SK-N-SH treated with all-trans-retinoic acid at 6 μM for 48 hours (cell line): ENCODE measurements around the gene CRADD.

ENCODE experiments used
- ARNTL ChIP-seq: fragments of 450-650 bp; formaldehyde crosslinking; IDR thresholded peaks from 2 replicates; pipeline ENCODE4 v1.5.0; 2020; ENCODE audit warnings: low read depth, mild to moderate bottlenecking, moderate library complexity, borderline replicate concordance
- BACH2 ChIP-seq: fragments of 250-450 bp; sonication (Bioruptor Pico); IDR thresholded peaks from 2 replicates; pipeline ENCODE4 v1.9.0; 2021; ENCODE audit warnings: mild to moderate bottlenecking, borderline replicate concordance
- CREB5 ChIP-seq: fragments of 250-450 bp; sonication (Bioruptor Pico); IDR thresholded peaks from 2 replicates; pipeline ENCODE4 v1.5.1; 2020; ENCODE audit warnings: low read depth, mild to moderate bottlenecking, moderate library complexity
- ESRRG ChIP-seq: fragments of 250-450 bp; sonication (Bioruptor Pico); IDR thresholded peaks from 2 replicates; pipeline ENCODE4 v1.6.1; 2021; ENCODE audit warnings: mild to moderate bottlenecking
- ISL1 ChIP-seq: fragments of 250-450 bp; sonication (Bioruptor Pico); IDR thresholded peaks from 2 replicates; pipeline ENCODE4 v2.1.2; 2022; ENCODE audit warnings: mild to moderate bottlenecking, moderate library complexity
- PATZ1 ChIP-seq: fragments of 250-450 bp; sonication (Bioruptor Pico); IDR thresholded peaks from 2 replicates; pipeline ENCODE4 v1.8.0; 2020; ENCODE audit warnings: mild to moderate bottlenecking, moderate library complexity, borderline replicate concordance
- POU6F1 ChIP-seq: fragments of 250-450 bp; sonication (Bioruptor Pico); IDR thresholded peaks from 2 replicates; pipeline ENCODE4 v1.8.0; 2021; ENCODE audit warnings: low read depth, mild to moderate bottlenecking, moderate library complexity, borderline replicate concordance
- RARB ChIP-seq: fragments of 250-450 bp; sonication (Bioruptor Pico); IDR thresholded peaks from 2 replicates; pipeline ENCODE4 v1.8.0; 2021; ENCODE audit warnings: mild to moderate bottlenecking, moderate library complexity
- SNAI2 ChIP-seq: fragments of 250-450 bp; sonication (Bioruptor Pico); IDR thresholded peaks from 2 replicates; pipeline ENCODE4 v1.5.0; 2020; ENCODE audit warnings: mild to moderate bottlenecking, moderate library complexity
- TCF4 ChIP-seq: fragments of 250-450 bp; sonication (Bioruptor Pico); IDR thresholded peaks from 2 replicates; pipeline ENCODE4 v1.8.0; 2021; ENCODE audit warnings: mild to moderate bottlenecking, moderate library complexity, borderline replicate concordance
- TOX ChIP-seq: fragments of 250-450 bp; sonication (Bioruptor Pico); IDR thresholded peaks from 2 replicates; pipeline ENCODE4 v1.8.0; 2021; ENCODE audit warnings: mild to moderate bottlenecking, moderate library complexity, borderline replicate concordance
- TSHZ2 ChIP-seq: fragments of 250-450 bp; sonication (Bioruptor Pico); IDR thresholded peaks from 2 replicates; pipeline ENCODE4 v1.5.0; 2020; ENCODE audit warnings: mild to moderate bottlenecking, moderate library complexity
- ZFP30 ChIP-seq: fragments of 450-650 bp; formaldehyde crosslinking; IDR thresholded peaks from 2 replicates; pipeline ENCODE4 v1.5.0; 2022; ENCODE audit warnings: mild to moderate bottlenecking, moderate library complexity
- ZNF70 ChIP-seq: fragments of 450-650 bp; formaldehyde crosslinking; IDR thresholded peaks from 2 replicates; pipeline ENCODE4 v1.5.0; 2020; ENCODE audit warnings: mild to moderate bottlenecking, moderate library complexity

- TF ChIP-seq SNAI2 (CRISPR knock-in tag) (no peak), BACH2 (no peak), PATZ1 (CRISPR knock-in tag) (no peak), ZNF70 (no peak), ZFP30 (CRISPR knock-in tag) (no peak), TOX (no peak), RARB (CRISPR knock-in tag) (no peak), TCF4 (no peak), CREB5 (CRISPR knock-in tag) (no peak), ESRRG (CRISPR knock-in tag) (no peak), POU6F1 (no peak), ISL1 (CRISPR knock-in tag) (no peak), ARNTL (CRISPR knock-in tag) (no peak), TSHZ2 (no peak)
These were observed 260.6 kb downstream of the CRADD start for GRCh38 chr12:93937812-93938211.
